Measurements from ENCODE around the gene CCM2.

- TF ChIP-seq SIX5 (IDR thresholded peaks at IDR 0.05; ENCODE audit: low read depth, low read length) = no peak
- no peak for TF ChIP-seq EP300 (IDR thresholded peaks at IDR 0.05; ENCODE audit: borderline replicate concordance in 1 of 2, low read depth in 2 of 2, low read length in 2 of 2)
- no peak for TF ChIP-seq ASH2L (IDR thresholded peaks at IDR 0.05; ENCODE audit: low read length)
- TF ChIP-seq POLR2A (IDR thresholded peaks at IDR 0.05; ENCODE audit: control extremely low read depth in 1 of 2, low read depth in 2 of 2, low read length in 2 of 2) = no peak
These were observed 118.3 kb downstream of the CCM2 start for GRCh38 chr7:45118292-45118691.

Data from H1 (cell line).